GM12892 (cell line): ENCODE data around the gene OCIAD1.

ENCODE experiments used
- POLR2A ChIP-seq: IDR thresholded peaks from 2 replicates; pipeline ENCODE4 v1.6.1; 2011; ENCODE audit warnings: low read depth, low read length, control low read depth
- TAF1 ChIP-seq: IDR thresholded peaks from 2 replicates; pipeline ENCODE4 v1.6.1; 2011; ENCODE audit warnings: low read depth, mild to moderate bottlenecking, control low read depth, low read length, borderline replicate concordance

- TF ChIP-seq TAF1 (no peak), POLR2A (no peak)
Measured at GRCh38 chr4:48853604-48854394, 22.9 kb downstream of the OCIAD1 start.
